ENCODE measurements around the gene LSAMP. TPM values are rescaled to one million over a fixed set of nuclear protein-coding genes. Genes with fewer than 3 reads are reported as not detected.

LSAMP gene
- polyA plus RNA-seq, 2 of the 4 experiments (the other 2 are of a cell fraction), result 0.12 to 0.53 TPM

Small RNA genes lying within 50 kb of the gene (small RNA-seq; reads per million reads assigned to genes)
- gene RN7SL815P, result 0 reads per million in 6 experiments
